Activated T-helper 9 cell treated with anti-CD3 and anti-CD28 coated beads, Interleukin-2, amount 50 U/mL, for 16 hours (primary cell): ENCODE data around the gene CNKSR3.

Experiments
- DNase-seq: peaks from one replicate; pipeline ENCODE4 v3.0.0-alpha.2; 2020; ENCODE audit warnings: low read depth

The CNKSR3 gene

DNA sequence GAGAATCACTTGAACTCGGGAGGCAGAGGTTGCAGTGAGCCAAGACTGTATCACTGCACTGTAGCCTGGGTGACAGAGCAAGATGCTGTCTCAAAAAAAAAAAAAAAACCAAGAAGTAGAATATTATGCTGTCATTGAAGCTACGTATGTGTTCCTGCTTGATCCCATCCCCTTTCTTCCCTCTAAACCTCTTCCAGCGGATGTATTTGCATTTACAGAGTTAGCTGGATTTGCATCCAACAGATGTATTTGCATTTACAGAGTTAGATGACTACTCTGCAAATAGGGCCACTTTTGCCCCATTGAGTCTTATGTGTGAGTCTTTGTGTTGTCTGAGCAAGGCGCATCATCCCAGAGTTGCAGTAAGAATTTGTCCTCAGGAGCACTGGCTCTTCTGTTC is 128.9 kb downstream of the CNKSR3 start:
- DNase-seq = no peak

GRCh38 chr6:154380741-154381140 is 129.7 kb downstream of the CNKSR3 start:
- no peak for DNase-seq

GRCh38 chr6:154379585-154379984 is 130.9 kb downstream of the CNKSR3 start:
- DNase-seq = no peak

DNA sequence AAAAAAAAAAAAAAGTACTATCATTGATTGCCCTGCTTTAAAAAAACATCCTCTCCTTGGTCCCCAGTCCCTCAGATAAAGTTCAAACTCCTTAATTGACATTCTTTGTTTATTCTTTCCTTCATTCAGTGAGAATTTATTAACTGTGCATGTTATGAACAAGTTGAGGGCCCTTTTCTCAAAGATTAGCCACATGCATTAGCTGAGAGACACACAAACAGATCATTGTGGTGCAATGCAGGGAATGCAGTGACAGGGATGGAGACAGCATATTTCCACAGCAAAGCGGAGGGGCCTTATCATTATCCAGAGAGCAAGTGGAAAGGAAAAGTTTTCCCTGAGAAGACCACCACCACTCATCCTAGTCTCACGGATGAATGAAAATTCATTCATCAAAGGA is 132.0 kb downstream of the CNKSR3 start:
- no peak for DNase-seq

GRCh38 chr6:154377726-154378125 is 132.8 kb downstream of the CNKSR3 start:
- DNase-seq = no peak

- no peak for DNase-seq
Measured at GRCh38 chr6:154373971-154374370, 136.5 kb downstream of the CNKSR3 start.

- DNase-seq = no peak
Measured at GRCh38 chr6:154371281-154371680, 139.2 kb downstream of the CNKSR3 start.

DNA sequence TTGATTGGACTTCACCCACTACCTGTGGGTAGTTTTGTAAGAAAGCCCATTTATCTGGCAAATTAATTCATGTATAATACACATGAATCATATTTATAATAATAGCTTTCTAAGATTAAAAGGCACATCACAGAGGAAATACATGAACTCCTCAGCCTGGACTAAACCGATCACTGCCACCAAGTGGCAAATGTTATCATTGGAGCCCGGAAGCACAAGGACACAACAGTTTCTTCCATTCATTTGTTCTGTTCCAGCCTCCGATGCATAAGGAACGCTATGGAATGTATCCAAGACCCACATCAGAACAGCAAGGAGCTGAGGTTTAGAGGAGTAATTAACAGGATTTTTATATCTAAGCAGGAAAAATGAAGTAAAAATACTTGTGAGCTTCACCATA is 139.9 kb downstream of the CNKSR3 start:
- DNase-seq = no peak

DNA sequence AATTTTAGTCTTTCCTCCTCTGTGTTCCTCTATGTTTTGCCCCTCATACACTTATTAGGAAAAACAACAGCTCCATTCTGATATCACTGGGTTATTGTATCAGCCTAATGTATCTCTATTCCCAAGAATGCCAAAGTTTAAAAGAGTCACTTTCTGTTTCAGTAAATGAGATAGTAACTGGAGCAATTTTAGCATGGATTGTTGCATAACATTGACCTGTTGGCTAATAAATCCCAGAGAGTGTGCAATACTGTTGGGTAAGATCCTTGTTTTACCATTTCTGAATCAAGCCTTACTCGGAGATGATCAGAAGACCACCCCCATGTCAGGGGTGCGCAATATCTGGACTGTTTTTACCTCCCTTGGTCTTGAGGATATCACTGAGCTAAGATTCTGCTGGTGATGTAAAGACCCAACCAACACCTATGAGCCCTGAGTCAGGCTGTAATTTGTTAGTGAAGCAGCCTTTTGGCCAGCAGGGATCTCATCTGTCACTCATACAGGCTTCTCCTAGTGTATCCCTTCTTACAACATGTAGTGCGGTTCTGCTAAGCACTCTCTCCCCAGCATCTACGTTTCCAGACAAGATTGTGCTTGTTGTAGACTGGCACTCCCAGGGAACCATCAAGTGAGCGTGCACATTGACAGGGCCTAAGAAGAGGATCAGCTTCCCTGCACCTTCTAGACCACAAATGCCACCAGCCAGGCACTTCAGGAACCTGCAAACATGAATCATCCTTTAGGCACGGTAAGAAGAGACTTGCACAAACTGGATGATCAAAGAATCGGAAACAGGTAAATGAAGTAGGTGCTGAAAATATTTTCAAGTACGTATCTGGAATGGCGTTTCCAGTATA is 142.4 kb downstream of the CNKSR3 start:
- no peak for DNase-seq

GRCh38 chr6:154367336-154367735 is 143.1 kb downstream of the CNKSR3 start:
- DNase-seq = no peak

DNA sequence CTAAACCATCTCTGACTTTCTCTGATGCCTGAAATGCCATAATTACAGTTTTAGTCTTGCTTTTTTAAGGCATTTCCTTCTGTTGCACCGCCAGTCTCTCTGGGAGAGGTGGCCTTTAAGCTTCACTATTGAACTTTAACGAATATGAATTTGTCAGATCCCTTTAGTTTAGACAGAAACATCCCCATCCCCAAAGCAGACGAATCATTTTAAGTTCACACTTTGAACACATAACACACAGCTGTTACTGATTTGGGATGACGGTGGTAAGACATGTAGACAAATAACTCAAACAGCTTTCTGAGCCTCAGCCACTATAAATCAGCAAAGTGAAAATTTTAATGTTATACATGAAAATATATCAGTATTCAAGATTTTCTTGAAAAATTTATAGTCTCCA is 146.7 kb downstream of the CNKSR3 start:
- DNase-seq = no peak

- DNase-seq = no peak
Measured at GRCh38 chr6:154361476-154361875, 149.0 kb downstream of the CNKSR3 start.

DNA sequence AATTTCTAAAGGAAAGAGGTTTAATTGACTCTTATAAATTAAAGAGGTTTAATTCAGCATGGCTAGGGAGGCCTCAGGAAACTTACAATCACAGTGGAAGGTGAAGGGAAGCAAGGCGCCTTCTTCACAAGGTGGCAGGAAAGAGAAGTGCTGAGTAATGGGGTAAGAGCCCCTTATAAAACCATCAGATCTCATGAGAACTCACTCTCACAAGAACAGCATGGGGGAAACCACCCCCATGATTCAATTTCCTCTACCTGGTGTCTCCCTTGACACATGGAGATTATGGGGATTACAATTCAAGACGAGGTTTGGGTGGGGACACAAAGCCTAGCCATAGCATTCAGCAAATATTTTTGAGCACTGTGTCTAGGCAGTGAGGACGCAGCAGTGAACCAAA is 150.0 kb downstream of the CNKSR3 start:
- no peak for DNase-seq

DNA sequence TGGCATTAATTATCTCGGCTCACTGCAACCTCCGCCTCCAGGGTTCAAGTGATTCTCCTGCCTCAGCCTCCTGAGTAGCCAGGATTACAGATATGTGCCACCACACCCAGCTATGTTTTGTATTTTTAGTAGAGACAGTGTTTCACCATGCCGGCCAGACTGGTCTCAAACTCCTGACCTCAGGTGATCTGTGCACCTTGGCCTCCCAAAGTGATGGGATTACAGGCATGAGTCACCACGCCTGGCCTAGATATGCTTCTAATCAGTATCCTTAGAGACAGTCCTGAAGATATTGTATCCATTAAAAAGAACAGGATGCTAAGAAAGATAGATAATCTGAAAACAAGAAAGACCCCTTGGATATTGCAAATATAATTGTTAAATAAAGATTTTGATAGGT is 150.8 kb downstream of the CNKSR3 start:
- DNase-seq = no peak

GRCh38 chr6:154359161-154359574 is 151.3 kb downstream of the CNKSR3 start:
- no peak for DNase-seq

DNA sequence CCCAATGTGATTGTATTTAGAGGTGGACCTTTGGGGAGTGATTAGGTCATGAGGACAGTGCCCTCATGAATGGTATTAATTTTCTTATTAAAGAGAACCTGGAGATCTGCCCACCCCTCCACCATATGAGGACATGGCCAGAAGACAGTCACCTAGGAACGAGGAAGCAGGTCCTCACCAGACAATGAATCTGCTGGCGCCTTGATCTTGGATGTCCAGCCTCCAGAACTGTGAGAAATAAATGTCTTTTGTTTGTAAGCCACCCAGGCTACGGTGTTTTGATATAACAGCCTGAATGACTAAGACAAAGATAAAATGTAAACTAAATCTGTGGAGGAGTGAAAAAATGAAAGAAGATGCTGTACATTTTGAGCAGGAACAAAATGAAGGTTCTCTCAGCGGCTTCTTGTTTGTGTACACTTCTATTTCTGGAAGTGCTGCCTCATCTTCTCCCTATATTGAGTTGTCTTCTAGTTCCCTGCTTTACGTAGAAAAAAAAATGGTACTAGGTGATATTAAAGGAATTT is 152.4 kb downstream of the CNKSR3 start:
- no peak for DNase-seq

GRCh38 chr6:154356690-154357089 is 153.8 kb downstream of the CNKSR3 start, which contains the start of gene IPCEF1:
Gene IPCEF1, minus strand, starts transcription at chr6:154356803. Its CDS starts 90,856 bp downstream, at chr6:154265947.
- DNase-seq = no peak

DNA sequence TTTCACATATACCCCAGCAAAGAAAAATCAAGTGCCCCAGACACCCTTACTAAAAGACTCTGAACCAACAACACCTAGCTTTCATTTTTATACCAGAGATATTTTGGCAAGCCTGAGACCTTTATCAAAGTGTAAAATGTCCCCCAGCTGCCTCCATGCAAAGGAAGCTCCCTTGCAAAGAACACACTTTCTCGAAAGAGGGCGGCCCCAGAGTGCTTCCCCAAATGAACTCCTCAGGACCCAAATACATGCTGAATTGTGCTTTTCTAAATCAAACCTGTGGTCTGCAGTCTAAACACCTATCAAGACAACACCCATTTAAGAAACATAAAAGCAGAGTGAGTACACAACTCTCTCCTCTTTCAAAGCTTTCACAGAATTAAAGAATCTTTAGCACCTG is 154.4 kb downstream of the CNKSR3 start:
- no peak for DNase-seq

- DNase-seq = no peak
Measured at GRCh38 chr6:154354265-154354777, 156.2 kb downstream of the CNKSR3 start.

DNA sequence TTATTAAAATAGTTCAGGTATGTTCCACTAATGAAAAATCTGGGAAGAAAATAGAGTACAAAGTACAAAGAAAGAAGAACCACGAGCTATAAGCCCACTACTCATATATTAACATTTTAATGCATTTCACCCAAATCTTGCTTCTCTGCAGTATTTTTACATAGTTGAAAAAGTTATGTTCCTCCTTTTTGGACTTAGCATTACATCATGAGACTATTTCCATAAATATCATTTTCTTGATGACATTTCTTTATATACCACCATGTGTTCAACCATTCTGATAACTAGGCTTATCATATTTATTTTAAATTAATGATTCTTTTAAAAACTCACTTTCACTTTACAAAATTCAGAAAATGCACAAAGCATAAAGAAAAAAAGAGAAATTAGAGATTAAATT is 156.9 kb downstream of the CNKSR3 start:
- no peak for DNase-seq

DNA sequence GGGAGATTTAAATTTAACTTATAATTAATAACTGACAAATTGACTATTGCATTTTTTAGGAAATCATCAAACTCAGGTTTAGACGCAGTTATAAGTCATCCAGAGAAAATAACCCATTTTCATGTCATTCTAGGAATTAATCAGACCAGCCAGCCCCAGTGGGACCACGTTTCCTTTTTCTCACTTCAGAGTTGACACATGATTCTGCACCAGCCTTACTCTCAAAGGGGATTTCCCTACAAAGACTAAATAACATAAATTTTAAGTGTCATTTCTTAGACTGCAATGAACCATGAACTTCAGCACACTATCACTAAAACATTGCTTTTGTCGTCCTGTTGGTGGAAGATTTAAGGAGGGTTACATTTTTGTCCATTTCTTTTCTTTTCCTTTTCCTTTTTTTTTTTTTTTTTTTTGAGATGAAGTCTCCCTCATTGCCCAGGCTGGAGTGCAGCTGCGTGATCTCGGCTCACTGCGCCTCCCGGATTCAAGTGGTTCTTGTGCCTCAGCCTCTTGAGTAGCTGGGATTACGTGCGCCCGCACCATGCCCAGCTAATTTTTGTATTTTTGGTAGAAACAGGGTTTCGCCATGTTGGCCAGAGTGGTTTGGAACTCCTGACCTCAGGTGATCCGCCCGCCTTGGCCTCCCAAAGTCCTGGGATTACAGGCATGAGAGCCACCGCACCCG is 157.4 kb downstream of the CNKSR3 start:
- DNase-seq = peak; percentile 2

DNA sequence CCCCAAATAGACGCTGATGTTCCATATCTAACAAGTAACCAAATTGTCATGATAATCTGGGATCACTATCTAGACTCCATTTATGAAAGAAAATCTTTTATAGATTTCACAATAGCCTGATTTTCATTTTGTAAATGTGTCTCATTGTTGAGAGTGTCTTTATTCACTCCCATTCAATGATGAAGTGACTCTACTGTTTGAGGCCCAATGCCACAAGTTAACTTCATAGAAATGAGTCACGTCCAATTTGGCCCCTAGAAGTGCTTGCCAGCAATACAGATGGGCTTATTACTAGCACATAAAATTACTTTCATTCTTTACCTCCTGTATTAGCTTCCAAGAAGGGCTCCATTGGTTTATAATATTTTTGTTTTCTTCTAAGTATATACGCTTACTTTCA is 160.2 kb downstream of the CNKSR3 start:
- no peak for DNase-seq

DNA sequence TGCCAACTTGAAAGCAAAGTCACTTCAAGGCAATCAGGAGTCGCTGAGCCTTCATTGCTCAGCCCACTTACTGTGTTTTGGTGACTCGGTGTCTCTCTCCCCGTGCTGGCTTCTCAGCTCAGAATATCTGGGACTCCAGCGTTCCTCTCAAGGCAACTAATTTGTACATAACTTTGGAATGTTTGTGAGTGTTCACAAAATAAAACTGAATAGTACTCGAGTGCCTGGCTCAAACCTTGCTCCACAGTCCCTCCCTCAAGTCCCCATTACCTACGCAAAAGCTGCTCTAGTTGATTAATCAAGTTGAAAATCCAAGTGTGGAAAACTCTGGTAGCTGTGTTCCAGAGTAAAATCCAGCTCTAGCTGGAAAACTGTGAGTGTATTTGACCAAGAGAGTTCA is 162.5 kb downstream of the CNKSR3 start:
- DNase-seq = no peak
